Esophagus muscularis mucosa (tissue), 4 donors: Measurements from ENCODE around the gene KLF9.

Experiments used
- CTCF ChIP-seq, 3 experiments: fragments of 200-600 bp in 2 of 3; fragments of 450-650 bp in 1 of 3; sonication (generic) in 2 of 3; IDR thresholded peaks; one replicate each; pipeline ENCODE4 v1.5.1; 2017 to 2019; ENCODE audit warnings: antibody characterized with exemption in 3 of 3, mild to moderate bottlenecking in 2 of 3, moderate library complexity in 1 of 3
- EP300 ChIP-seq: sonication (generic); formaldehyde crosslinking; IDR thresholded peaks from one replicate; pipeline ENCODE4 v1.6.1; 2017; ENCODE audit warnings: antibody characterized with exemption
- POLR2A ChIP-seq: fragments of 450-650 bp; IDR thresholded peaks from one replicate; pipeline ENCODE4 v1.6.1; 2017; ENCODE audit warnings: antibody characterized with exemption, moderate library complexity, mild to moderate bottlenecking, low read depth
- POLR2AphosphoS5 ChIP-seq, 2 donors: sonication (generic); formaldehyde crosslinking; IDR thresholded peaks; one replicate each; pipeline ENCODE4 v1.6.1; 2017; ENCODE audit warnings: antibody characterized with exemption in 2 of 2

GRCh38 chr9:70438341-70438928 lies 24.0 kb upstream of the KLF9 start:
- TF ChIP-seq CTCF (IDR thresholded peaks at IDR 0.05), result no peak
- TF ChIP-seq POLR2A, result no peak
- TF ChIP-seq EP300, result peak; percentile 89
- TF ChIP-seq POLR2AphosphoS5 (IDR thresholded peaks at IDR 0.05), result peak; percentile 87 to 90
